HepG2 (cell line): ENCODE data around the gene FAM162A. TPM values are rescaled to one million over a fixed set of nuclear protein-coding genes. Genes with fewer than 3 reads are reported as not detected.

Experiments
- FOXM1 ChIP-seq: sonication (generic); formaldehyde crosslinking; IDR thresholded peaks from 2 replicates; pipeline ENCODE4 v1.5.0; 2020; ENCODE audit warnings: missing genetic modification reagents
- FOXO1 ChIP-seq: sonication (generic); formaldehyde crosslinking; IDR thresholded peaks from 2 replicates; pipeline ENCODE4 v1.4.0; 2020; ENCODE audit warnings: missing genetic modification reagents
- MXD4 ChIP-seq: IDR thresholded peaks from 2 replicates; pipeline ENCODE4 v1.6.1; 2016; ENCODE audit warnings: mild to moderate bottlenecking, missing biosample characterization, missing genetic modification reagents
- MYC ChIP-seq: sonication (generic); formaldehyde crosslinking; IDR thresholded peaks from 2 replicates; pipeline ENCODE4 v1.9.0; 2021; ENCODE audit warnings: missing genetic modification reagents, borderline replicate concordance
- SATB2 ChIP-seq: sonication (generic); formaldehyde crosslinking; IDR thresholded peaks from 2 replicates; pipeline ENCODE4 v1.5.0; 2020; ENCODE audit warnings: missing genetic modification reagents
- SMC3 ChIP-seq: IDR thresholded peaks from 2 replicates; pipeline ENCODE4 v1.6.1; 2011; ENCODE audit warnings: low read length, improper control_type of control experiment
- SNRNP70 ChIP-seq: fragments of 200-400 bp; formaldehyde crosslinking; IDR thresholded peaks from 2 replicates; pipeline ENCODE4 v1.6.1; 2017; ENCODE audit warnings: mild to moderate bottlenecking, low read depth, low read length, moderate library complexity
- SRSF1 ChIP-seq: fragments of 200-400 bp; formaldehyde crosslinking; optimal IDR thresholded peaks from 2 replicates; pipeline ENCODE3; 2017; ENCODE audit warnings: mild to moderate bottlenecking, low read depth, low read length, moderate library complexity
- STAG1 ChIP-seq: sonication (generic); formaldehyde crosslinking; IDR thresholded peaks from 2 replicates; pipeline ENCODE4 v1.4.0; 2020; ENCODE audit warnings: missing genetic modification reagents
- STAT5B ChIP-seq: sonication (generic); formaldehyde crosslinking; IDR thresholded peaks from 2 replicates; pipeline ENCODE4 v1.4.0; 2020; ENCODE audit warnings: missing genetic modification reagents
- SYNCRIP ChIP-seq: fragments of 200-400 bp; formaldehyde crosslinking; IDR thresholded peaks from 2 replicates; pipeline ENCODE4 v1.6.1; 2018; ENCODE audit warnings: mild to moderate bottlenecking, low read depth, low read length; ENCODE audit not compliant: insufficient read depth
- YY1 ChIP-seq: IDR thresholded peaks from 2 replicates; pipeline ENCODE4 v1.6.1; 2011; ENCODE audit warnings: low read length, low read depth, moderate library complexity, mild to moderate bottlenecking; ENCODE audit not compliant: insufficient read depth, insufficient replicate concordance
- ZBTB42 ChIP-seq: sonication (generic); formaldehyde crosslinking; IDR thresholded peaks from 2 replicates; pipeline ENCODE4 v1.5.0; 2020; ENCODE audit warnings: mild to moderate bottlenecking, missing genetic modification reagents
- ZNF296 ChIP-seq: sonication (generic); formaldehyde crosslinking; conservative IDR thresholded peaks from 2 replicates; pipeline ENCODE4 v1.5.0; 2020; ENCODE audit warnings: mild to moderate bottlenecking, missing genetic modification reagents
- ZNF580 ChIP-seq: IDR thresholded peaks from 2 replicates; pipeline ENCODE4 v1.6.1; 2016; ENCODE audit warnings: low read depth, borderline replicate concordance
- ZNF770 ChIP-seq: sonication (generic); formaldehyde crosslinking; IDR thresholded peaks from 2 replicates; pipeline ENCODE4 v1.5.0; 2020; ENCODE audit warnings: mild to moderate bottlenecking, missing genetic modification reagents
- ZSCAN30 ChIP-seq: sonication (generic); formaldehyde crosslinking; IDR thresholded peaks from 2 replicates; pipeline ENCODE4 v1.5.0; 2020; ENCODE audit warnings: mild to moderate bottlenecking, missing genetic modification reagents
- polyA plus RNA-seq, 8 experiments: library from polyadenylated mRNA; depleted of rRNA in 3 of 8; stranded (reverse) in 7 of 8; unstranded in 1 of 8; fragments of >200 nt; fragmentation: Illumina TruSeq in 4 of 8; extraction: Trizol in 4 of 8; gene quantifications; 2 replicates each; pipeline versions ENCODE4 v1.2.1 to v1.2.3, GENCODE V29; 2011 to 2016; ENCODE audit warnings: low read depth in 4 of 8, missing spikeins in 1 of 8, mixed read lengths in 1 of 8; ENCODE audit not compliant: insufficient read depth in 1 of 8
- total RNA-seq, 5 experiments: library from RNA; depleted of rRNA; stranded (reverse); fragments of >200 nt; fragmentation: Illumina TruSeq; extraction: Trizol; gene quantifications; 2 replicates each; pipeline ENCODE4 v1.2.3, GENCODE V29; 2016; ENCODE audit warnings: low read depth in 1 of 5
- TF ChIP-seq, protein P1 (sequence below): sonication (generic); formaldehyde crosslinking; IDR thresholded peaks from 2 replicates; pipeline ENCODE4 v1.5.0; 2020; ENCODE audit warnings: mild to moderate bottlenecking, missing genetic modification reagents, borderline replicate concordance
- TF ChIP-seq, protein P2 (sequence below): sonication (generic); formaldehyde crosslinking; IDR thresholded peaks from 2 replicates; pipeline ENCODE4 v1.4.0; 2020; ENCODE audit warnings: missing genetic modification reagents, mild to moderate bottlenecking, borderline replicate concordance
- TF ChIP-seq, protein P3 (sequence below): IDR thresholded peaks from 2 replicates; pipeline ENCODE4 v1.6.1; 2016
- TF ChIP-seq, protein P4 (sequence below): sonication (generic); formaldehyde crosslinking; IDR thresholded peaks from 2 replicates; pipeline ENCODE4 v1.5.0; 2020; ENCODE audit warnings: mild to moderate bottlenecking, missing genetic modification reagents

FAM162A gene
- total and polyA plus RNA-seq, 2 of the 13 experiments (the other 11 are each of a cell fraction or from before 2014, with no cell fraction given) = 115 to 155 TPM

DNA sequence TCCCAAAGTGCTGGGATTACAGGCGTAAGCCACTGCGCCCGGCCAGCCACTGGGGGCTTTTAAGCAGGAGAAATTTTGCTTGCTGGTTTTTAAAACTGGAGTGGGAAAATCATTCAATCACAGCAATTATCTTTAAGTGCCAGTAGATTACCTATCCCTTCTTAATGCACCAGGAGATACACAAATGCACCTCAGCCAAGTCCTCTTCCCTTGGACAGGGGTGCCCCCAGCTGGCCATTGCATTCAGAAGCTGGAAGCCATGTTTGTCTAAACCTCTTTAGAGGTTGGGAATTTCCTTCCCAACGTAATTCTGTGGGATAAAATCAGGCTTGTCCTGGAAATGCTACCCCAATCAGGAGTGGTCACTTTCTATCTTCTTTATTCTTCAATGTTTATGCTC, 27.6 kb upstream of the FAM162A start (continued):
- TF ChIP-seq, protein P1, sequence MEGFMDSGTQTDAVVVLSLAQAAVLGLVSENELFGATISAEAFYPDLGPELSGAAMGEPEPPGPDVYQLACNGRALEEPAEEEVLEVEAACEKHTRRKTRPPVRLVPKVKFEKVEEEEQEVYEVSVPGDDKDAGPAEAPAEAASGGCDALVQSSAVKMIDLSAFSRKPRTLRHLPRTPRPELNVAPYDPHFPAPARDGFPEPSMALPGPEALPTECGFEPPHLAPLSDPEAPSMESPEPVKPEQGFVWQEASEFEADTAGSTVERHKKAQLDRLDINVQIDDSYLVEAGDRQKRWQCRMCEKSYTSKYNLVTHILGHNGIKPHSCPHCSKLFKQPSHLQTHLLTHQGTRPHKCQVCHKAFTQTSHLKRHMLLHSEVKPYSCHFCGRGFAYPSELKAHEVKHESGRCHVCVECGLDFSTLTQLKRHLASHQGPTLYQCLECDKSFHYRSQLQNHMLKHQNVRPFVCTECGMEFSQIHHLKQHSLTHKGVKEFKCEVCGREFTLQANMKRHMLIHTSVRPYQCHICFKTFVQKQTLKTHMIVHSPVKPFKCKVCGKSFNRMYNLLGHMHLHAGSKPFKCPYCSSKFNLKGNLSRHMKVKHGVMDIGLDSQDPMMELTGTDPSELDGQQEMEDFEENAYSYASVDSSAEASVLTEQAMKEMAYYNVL = no peak
- no peak for TF ChIP-seq ZNF770
- no peak for TF ChIP-seq ZSCAN30 (CRISPR knock-in tag)
- TF ChIP-seq MYC (CRISPR knock-in tag) = no peak
- peak; percentile 71 for TF ChIP-seq YY1
- TF ChIP-seq, protein P2, sequence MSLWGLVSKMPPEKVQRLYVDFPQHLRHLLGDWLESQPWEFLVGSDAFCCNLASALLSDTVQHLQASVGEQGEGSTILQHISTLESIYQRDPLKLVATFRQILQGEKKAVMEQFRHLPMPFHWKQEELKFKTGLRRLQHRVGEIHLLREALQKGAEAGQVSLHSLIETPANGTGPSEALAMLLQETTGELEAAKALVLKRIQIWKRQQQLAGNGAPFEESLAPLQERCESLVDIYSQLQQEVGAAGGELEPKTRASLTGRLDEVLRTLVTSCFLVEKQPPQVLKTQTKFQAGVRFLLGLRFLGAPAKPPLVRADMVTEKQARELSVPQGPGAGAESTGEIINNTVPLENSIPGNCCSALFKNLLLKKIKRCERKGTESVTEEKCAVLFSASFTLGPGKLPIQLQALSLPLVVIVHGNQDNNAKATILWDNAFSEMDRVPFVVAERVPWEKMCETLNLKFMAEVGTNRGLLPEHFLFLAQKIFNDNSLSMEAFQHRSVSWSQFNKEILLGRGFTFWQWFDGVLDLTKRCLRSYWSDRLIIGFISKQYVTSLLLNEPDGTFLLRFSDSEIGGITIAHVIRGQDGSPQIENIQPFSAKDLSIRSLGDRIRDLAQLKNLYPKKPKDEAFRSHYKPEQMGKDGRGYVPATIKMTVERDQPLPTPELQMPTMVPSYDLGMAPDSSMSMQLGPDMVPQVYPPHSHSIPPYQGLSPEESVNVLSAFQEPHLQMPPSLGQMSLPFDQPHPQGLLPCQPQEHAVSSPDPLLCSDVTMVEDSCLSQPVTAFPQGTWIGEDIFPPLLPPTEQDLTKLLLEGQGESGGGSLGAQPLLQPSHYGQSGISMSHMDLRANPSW (CRISPR knock-in tag) = no peak
- TF ChIP-seq ZNF296 (CRISPR knock-in tag) = no peak
- TF ChIP-seq ZBTB42 (CRISPR knock-in tag) = no peak
- TF ChIP-seq, protein P3, sequence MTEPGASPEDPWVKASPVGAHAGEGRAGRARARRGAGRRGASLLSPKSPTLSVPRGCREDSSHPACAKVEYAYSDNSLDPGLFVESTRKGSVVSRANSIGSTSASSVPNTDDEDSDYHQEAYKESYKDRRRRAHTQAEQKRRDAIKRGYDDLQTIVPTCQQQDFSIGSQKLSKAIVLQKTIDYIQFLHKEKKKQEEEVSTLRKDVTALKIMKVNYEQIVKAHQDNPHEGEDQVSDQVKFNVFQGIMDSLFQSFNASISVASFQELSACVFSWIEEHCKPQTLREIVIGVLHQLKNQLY (CRISPR knock-in tag) = no peak
- TF ChIP-seq SNRNP70 = no peak
- no peak for TF ChIP-seq MXD4 (CRISPR knock-in tag)
- TF ChIP-seq STAG1 (CRISPR knock-in tag) = peak; percentile 80
- no peak for TF ChIP-seq FOXO1
- no peak for TF ChIP-seq SYNCRIP
- peak; percentile 55 for TF ChIP-seq SMC3
- TF ChIP-seq SRSF1 = no peak
- peak; percentile 45; the same call in 1 of the 2 replicates for TF ChIP-seq ZNF580 (CRISPR knock-in tag)
- no peak for TF ChIP-seq SATB2 (CRISPR knock-in tag)
- no peak for TF ChIP-seq FOXM1
- TF ChIP-seq, protein P4, sequence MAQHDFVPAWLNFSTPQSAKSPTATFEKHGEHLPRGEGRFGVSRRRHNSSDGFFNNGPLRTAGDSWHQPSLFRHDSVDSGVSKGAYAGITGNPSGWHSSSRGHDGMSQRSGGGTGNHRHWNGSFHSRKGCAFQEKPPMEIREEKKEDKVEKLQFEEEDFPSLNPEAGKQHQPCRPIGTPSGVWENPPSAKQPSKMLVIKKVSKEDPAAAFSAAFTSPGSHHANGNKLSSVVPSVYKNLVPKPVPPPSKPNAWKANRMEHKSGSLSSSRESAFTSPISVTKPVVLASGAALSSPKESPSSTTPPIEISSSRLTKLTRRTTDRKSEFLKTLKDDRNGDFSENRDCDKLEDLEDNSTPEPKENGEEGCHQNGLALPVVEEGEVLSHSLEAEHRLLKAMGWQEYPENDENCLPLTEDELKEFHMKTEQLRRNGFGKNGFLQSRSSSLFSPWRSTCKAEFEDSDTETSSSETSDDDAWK (CRISPR knock-in tag) = no peak
- TF ChIP-seq STAT5B = no peak
